Activated T-helper 9 cell treated with anti-CD3 and anti-CD28 coated beads, Interleukin-2, amount 50 U/mL, for 16 hours (primary cell): Measurements from ENCODE around the gene ZC3H11A.

Experiments used
- DNase-seq: peaks from one replicate; pipeline ENCODE4 v3.0.0-alpha.2; 2020; ENCODE audit warnings: low read depth

Gene ZC3H11A

DNA sequence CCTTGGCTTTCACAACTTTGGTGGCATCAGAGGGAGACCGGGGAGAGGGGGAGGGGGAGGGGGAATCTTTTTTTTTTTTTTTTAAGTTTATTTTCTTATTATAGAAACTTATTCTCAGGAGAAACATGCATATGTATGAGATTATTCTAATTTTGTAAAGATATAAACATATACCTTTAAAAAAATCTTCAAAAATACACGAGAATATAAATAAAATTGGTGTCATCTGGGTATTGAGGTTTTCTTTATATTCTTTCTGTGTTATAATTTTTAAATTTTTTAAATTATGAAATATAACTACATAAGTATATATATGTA is 47.1 kb downstream of the ZC3H11A start:
- DNase-seq, result no peak

- no peak for DNase-seq
Measured at GRCh38 chr1:203843435-203843834, 48.0 kb downstream of the ZC3H11A start.
